Sciatic nerve (tissue), 2 donors: Measurements from ENCODE around the gene GDPD5. TPM values are rescaled to one million over a fixed set of nuclear protein-coding genes. Genes with fewer than 3 reads are reported as not detected.

Source experiments
- ATAC-seq: fragments of 200-7000 bp; cut with Tn5 transposase; one replicate; pipeline ENCODE4 v1.9.1; 2020; ENCODE audit warnings: mild to moderate bottlenecking, moderate library complexity
- DNase-seq: peaks from one replicate; pipeline ENCODE4 v3.0.0-alpha.2; 2020; ENCODE audit warnings: low spot score
- intact Hi-C: fragments of 100-400 bp; cut with DNase I; formaldehyde crosslinking; loops from one replicate; pipeline ENCODE4 v1.14.2; 2022
- total RNA-seq: library from RNA; stranded (reverse); fragmentation: NEBNext Ultra II Directional; extraction: Animal tissue kit (Norgen Biotek cat#: 25700); gene quantifications from one replicate; pipeline ENCODE4 v1.2.1, GENCODE V29; 2021
- donor health status: DM: no; HTN: no; CAD: no.
- donor health status: DM: no; HTN: no; CAD: no.

The GDPD5 gene
- total RNA-seq, 1 donor from 2014 or later: 78.5 TPM

DNA sequence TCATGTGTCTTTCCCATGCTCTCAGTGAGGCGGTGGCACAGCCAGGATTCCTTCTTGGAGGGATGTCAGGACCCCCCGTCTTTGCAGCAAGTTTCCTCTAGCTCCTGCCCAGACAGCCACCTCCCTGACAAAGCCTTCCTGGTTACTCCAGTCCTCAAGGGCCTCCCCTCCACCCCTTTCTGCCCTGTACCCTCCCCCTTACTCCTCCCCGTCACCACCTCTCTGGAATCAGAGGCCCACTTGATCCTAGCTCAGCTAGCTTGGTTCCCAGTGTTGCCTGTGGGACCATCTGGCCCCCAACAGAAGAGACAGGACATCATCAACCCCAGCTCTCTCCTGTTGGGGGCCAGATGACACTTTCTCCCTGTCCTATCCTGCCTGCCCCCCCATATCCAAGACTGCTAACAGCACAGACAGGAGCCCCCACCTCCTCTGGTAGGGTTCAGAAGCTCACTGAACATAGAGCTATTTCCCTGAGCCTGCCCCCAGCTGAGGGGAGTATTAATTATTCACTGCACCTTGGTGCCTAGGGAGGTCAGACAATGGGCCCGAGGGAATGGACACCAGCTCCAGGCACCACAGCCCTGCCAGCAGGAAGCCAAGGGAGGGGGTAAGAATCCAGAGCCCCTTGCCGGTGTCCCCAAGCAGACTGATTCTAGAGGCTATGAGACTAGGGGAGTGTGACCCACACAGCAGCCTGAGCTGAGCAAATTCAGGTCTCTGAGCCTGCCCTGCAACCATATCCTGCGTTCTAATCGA lies 3.3 kb downstream of the GDPD5 start:
- DNase-seq (no peak), ATAC-seq (no peak)
- intact Hi-C loops: no loop called here

DNA sequence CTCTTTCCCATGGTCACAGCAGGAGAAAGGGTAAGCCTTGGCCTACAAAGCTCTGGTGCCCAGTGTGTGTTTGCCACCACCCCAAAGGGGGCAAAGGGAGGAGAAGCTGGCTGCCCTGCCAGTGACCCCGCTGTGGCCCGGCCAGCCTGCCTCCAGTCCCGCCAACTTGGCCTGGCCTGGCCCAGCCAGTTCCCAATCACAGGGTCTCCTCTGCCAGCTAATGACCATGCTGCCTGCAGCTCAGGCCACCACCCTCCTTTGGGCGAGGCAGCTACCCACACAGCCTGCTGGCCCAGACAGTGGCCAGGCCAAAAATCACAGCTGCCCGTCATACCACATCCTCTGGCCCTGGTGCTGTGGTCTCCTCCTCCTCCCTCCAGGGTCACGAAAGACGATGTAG lies 5.1 kb downstream of the GDPD5 start:
- DNase-seq (no peak), ATAC-seq (peak; percentile 27)
- intact Hi-C loops: no loop called here

DNA sequence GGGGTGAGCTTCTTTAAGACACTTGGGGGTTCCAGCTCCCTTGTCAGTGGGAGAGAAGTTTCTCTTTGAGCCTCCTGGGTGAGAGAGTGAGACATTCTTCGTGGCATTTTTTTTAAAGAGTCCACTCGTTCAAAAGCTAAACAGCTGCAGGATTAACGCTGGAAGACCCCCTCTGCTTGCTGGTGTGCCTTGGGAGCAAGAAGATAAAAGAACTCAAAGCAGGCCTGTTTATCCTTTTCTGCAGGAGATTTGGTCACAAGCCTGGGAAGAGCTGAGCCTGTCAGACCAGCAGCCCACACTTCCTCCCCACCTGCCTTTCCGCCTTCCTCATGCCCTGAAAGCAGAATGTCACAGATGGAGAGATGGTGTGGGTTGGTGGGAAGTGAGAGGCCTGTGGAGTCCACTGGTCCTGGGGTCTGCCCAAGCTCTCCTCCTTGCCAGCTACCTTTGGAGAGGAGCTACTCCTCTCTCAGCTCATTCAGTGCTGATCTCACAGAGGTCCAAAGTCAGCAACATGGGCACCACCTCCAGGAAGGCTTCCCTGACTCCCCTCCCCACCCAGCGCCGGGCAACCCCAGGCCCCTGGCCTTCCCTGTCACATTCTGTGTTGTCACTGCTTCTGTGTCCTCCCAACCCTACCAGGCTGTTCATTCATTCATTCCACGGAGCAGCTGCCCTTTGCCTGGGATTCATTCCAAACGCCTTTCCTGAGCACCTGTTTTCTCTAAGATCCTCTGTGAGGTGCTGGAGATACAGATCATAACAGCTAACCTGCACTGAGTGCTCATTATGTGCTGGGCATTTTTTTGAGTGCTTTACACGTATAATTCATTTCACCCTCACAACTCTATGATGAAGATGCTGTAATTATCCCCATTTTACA lies 6.7 kb downstream of the GDPD5 start:
- DNase-seq: no peak
- intact Hi-C loops: no loop called here
- no peak for ATAC-seq

DNA sequence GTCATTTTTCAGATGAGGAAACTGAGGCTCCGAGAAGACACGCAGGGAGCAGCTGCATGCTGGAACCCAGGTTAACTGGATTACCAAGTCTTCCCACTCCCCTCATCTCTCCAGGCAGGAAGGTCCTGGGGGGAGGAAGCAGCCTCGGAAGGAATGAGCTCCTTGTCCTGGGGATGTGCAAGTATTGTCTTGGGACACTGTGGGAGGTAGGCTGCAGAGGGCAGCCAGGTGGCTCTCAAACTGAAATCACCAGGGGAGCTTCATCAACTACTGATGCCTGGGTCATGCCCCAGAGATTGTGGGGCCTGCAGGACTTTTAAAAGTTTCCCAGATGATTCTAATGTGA lies 7.6 kb downstream of the GDPD5 start:
- ATAC-seq: no peak
- intact Hi-C loops: no loop called here
- DNase-seq: no peak

DNA sequence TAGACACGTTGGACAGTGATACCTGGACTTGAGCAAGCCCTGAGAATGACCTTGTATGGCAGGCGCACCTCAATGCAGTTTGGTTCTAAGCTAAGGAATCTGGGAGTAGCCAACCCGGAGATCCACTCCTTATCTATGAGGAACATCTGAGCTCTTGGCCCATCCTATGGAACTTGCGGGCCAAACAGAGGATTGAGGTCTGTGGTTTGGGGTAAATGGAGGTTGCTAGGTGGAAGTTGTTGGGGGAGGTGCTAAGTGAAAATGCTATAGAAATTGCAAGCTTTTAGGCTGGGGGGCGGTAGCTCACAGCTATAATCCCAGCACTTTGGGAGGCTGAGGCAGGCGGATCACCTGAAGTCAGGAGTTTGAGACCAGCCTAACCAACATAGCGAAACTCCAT lies 8.9 kb downstream of the GDPD5 start:
- intact Hi-C loops: no loop called here
- no peak for ATAC-seq

DNA sequence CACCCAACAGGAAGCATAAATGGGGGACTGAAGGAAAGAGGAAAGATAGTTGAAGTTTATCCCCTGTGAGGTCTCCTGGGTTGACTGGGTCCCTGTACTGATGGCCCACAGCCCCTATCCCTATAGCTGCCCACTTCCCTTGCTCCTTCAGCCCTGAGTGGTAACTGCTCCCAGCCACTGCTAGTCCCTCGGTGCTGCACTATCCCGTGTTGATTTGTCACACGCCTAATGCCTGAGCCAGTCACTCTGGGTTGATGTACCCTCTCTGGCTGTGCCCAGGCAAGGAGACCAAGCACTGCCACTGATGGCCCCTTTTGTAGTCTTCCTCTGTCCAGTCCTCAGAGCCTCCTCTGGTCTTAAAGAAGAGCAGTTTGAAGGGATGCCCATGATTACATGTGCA lies 9.6 kb downstream of the GDPD5 start:
- DNase-seq (no peak), ATAC-seq (no peak)
- intact Hi-C loops: no loop called here

More for the DNA sequence above, 8.9 kb downstream of the GDPD5 start:
- no peak for DNase-seq

DNA sequence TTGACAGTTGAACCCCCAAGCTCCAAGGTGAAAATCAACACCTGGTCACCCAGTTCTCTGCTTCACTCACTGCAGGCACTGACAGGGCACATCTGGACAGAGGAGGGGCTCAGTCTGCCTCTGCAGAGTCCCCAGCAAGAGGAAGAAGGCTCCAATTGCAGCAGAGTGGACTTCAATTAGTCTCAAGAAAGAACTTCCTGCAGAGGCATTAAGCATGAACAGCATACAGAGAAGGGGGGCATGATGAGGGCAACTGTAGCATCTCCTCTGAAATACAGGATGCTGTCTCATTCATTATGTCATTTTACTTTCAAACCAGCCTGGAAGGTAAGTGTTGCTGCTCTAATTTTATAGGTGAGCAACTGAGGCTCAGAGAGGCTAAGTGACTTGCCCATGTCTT lies 11.1 kb downstream of the GDPD5 start:
- ATAC-seq: no peak
- intact Hi-C loops: no loop called here

DNA sequence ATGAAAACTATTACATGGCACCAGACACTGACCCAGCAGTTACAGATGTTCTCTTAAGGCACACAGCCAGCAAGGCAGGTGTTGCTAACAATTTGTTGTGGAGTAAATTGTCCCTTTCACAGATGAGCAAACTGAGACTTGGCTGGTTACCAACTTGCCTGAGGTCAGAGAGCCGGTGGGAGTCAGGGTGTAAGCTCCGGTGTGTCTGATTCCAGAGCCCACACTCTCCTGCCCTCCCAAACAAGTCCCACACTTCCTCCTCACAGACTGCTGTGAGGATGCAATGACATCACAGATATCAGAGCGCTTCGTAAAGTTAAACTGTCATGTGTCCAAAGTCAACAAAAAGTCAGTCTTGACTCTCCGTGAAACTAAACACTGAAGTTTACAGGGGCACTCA lies 12.5 kb downstream of the GDPD5 start:
- ATAC-seq (peak; percentile 66), DNase-seq (no peak)
- intact Hi-C loops: no loop called here

More for the DNA sequence above, 11.1 kb downstream of the GDPD5 start:
- no peak for DNase-seq

DNA sequence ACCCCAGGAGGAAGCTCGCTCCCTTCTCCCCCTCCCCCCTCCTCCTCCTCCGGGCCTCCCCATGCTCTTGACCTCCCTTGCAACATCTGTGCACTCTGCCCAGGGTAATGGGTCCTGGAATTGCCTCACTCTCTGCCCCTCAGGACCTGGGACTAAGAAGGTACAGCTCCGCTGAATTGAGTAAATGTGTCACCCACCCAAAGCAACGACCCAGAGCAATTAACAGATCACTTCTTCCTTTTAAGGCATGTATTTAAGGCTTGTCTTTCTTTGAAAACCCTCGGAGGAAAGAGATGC lies 15.1 kb downstream of the GDPD5 start:
- DNase-seq (no peak), ATAC-seq (peak; percentile 60)
- intact Hi-C loops: no loop called here

DNA sequence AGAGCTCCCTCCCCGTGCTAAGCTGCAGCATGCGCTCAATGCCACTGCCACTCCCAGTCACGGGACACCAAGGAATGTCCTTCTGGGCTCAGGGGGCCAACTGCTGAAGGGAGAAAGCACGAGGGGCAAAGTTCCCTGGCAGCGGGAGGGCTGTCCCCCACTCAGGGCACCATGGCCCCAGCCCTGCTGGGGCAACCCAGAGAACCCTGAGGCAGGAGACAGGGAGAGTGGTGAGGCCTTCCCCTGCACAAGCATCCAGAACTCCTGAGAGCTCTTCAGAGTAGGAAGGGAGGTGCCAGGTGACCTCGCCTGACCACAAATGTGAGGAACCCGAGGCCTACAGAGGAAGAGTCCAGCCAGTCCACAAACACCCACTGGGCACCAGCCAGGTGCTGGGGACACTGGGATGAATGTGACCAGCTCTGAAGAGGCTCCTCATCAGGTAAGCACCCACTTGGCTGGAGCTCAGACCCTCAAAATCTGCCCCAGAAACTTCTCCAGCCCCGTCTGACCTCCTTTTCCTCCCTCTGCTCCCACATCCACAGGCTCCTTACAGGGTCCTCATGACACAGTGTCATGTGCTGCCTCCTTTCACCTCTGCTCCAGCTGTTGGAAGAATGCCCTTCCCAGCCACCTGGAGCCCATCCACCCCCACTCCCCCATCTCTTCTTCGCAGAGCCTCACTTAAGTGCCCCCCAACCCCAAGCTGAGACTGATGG lies 15.6 kb downstream of the GDPD5 start:
- ATAC-seq: peak; percentile 9
- no peak for DNase-seq
- intact Hi-C loops: no loop called here

DNA sequence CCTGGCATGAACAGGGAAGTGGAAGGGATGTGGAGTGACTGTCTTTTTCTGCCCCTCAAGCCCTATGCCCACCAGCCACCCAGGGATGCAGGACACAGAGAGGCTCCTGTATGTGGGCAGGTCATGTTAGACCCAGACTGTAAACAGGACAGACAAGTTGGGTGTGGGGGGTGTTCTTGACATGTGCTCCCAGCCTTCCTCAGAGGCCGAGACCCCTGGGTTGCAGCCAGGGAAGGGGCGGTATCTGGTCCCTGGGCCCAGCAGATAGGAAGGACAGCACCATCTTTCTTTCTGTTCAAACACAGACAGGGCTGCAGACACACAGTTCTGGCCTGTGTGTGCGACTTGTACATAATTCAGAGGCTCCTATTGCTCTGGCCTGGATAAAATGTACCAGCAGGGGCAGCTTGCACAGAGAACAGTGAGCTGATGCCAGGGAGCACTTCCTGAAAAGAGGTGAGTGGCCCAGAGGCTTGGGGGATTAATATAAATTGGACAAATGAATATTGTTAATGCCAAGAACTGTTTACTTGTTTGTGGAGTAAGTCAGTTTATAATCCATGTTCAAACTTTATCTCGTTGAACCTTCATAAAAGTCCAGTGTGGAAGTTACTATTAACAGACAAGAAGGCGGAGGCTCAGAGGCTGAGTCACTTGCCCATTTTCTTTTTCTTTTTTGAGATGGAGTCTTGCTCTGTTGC lies 16.6 kb downstream of the GDPD5 start:
- DNase-seq (no peak), ATAC-seq (no peak)
- intact Hi-C loops: no loop called here

DNA sequence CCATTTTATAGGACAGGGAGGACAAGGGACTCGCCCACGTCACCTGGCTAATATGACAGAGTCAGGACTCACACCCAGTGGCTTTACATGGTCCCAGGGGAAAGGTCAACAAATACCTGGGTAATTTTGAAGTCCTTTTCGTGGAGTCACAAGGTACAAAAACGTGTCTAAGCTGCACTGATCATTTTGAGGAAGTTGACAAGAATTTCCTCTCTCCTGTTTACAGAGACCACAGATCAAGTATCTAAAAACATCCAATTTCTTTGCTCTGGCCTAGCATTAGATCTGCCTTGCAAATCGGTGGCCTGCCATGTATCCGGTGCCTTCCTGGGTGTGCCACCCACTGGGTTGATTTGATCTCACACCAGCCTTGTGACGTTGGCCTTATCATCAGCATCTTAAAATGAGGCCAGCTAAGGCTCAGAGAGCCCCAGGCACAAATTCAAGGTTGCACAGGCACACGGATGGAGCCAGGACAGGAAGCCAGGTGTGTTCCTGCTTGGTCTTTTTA lies 17.6 kb downstream of the GDPD5 start:
- intact Hi-C loops: no loop called here
- DNase-seq: no peak
- ATAC-seq: no peak

DNA sequence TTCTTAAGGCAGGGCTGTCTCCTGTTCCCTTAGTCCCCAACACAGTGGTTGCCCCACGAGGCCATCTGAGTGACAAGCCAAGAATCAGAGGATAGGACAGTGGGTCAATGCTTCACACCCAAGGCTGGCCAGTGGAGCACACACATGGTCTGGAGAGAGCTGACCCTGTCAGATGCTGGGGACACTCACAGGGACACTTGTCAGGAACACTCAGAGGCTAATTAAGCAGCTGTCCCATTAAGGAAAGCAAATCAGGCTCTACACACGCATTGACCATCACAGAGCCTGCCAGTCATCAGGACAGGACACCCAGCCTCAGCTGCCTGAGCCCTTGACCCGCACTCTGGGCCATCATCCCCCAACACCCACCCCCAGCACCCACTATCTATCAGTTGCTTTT lies 18.2 kb downstream of the GDPD5 start:
- DNase-seq (no peak), ATAC-seq (no peak)
- intact Hi-C loops: no loop called here

DNA sequence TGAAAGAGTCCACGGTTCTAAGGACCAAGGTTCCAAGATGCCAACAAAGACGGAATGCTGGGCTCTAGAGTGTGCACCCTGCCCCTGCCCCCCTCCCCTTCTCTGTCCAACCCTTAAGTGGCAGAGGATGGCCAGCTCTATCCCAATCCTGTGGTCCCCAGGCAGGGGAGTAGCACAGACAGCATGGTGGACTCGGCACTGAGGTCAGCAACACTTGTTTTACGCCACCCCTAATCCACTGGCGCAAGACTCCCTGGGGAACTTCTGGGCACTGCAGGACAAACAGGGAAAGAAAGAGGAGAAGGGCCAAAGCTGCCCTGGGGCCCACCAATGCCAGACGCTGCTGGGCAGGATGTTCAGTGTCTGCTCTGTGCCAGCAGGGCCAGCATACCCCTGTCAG lies 18.9 kb downstream of the GDPD5 start:
- peak; percentile 2 for ATAC-seq
- intact Hi-C loops: no loop called here
- DNase-seq: no peak

DNA sequence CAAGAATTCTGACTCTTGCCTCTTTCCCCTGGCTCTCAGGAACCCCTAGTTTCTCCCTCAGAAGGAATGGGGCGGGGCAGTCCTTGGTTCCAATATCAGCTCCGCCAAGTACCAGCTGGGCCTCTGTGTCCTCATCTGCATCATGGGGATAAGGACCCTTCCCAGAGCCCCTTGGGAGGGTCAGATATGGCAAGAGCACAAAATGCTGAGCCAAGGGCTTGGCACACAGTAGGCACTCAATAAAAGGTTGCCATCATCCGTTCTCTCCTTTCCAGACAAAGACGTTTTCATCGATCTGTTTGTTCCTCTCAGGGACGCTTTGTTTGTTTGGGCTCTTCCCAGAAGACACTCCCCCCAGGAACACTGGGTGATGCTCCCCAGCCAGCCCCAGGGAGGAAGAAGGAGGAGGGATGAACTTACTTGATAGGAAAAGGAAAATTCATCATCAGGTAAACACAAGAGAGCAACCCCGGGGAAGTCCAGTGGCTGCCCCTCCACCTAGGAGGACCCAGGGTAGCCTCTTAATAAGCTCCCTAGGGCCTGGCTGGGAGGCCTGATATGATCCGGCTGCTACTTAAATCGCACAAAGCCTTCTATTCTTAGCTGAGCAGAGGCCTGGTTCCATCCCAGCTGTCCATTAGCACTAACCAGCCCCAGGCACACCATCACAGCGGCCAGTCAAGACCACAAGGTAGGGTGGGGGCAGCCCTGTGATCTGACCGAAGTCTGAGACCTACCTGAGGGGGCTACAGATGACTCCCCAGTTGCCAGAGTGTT lies 19.6 kb downstream of the GDPD5 start:
- no peak for DNase-seq
- ATAC-seq: peak; percentile 79

DNA sequence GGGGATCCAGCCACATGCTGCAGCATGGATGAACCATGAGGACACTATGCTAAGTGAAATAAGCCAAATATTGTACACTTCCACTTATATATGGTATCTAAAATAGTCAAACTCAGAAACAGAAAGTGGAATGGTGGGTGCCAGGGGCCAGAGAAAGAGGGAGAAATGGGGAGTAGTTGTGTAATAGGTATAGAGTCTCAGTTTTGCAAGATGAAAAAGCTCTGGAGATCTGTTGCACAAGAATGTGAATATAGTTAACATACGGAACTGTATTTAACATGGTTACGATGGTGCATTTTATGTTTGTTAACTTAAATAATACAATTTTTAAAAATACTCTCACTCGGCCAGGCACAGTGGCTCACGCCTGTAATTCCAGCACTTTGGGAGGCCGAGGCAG lies 21.2 kb downstream of the GDPD5 start:
- intact Hi-C loops: no loop called here
- no peak for ATAC-seq
- DNase-seq: no peak

More for the DNA sequence above, 19.6 kb downstream of the GDPD5 start:
- intact Hi-C loops: no loop called here

DNA sequence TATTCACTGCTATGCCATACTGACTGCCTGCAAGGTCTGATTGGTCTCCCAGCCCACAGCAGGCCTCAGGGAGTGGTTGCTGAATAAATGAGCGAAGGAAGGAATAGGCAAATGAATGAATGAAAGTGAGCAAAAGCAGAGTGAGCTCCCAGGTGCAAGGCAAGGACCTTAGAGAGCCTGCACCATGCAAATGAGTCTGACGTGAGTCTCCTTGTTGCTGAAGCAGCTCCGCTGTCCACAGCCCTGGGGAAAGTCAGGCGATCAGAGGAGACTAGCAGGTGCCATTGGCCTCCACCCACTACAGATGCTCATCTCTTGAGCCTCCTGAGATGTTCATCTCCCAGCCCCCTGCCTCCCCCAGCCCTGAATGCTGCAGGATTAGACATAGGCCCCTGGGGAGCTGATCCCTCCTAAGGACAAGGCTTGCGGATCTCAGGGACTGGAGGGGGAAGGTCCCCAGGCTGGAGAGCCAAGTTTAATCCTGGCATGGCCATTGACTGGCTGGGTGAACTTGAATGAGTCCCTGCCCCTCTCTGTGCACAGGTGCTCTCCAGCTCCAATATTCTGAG lies 22.1 kb downstream of the GDPD5 start:
- intact Hi-C loops: no loop called here
- ATAC-seq: no peak

DNA sequence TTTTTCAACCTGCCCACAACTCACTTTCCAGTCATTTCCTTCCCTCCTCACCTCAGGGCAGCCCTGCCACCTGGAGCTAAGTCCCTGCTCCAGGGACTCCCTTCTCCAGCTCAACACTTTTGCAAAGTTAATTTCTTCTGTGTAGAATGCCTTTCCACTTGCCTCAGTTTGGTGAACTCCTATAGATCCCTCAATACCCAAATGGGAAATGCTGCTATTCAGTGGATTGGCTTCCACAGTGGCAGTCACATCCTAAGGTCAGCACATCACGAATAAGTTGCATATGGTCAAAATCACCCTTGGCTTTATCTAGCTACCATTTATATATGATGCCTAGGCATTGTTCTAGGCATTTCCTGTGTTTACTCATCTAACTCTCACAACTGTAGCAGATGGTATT lies 23.6 kb downstream of the GDPD5 start:
- ATAC-seq: no peak
- intact Hi-C loops: no loop called here
- no peak for DNase-seq

More for the DNA sequence above, 22.1 kb downstream of the GDPD5 start:
- no peak for DNase-seq
